Fibroblast of pulmonary artery (primary cell): ENCODE results near the gene ABHD2.
"Not testable (repeated sequence)": the region's sequence is repeated elsewhere in the genome, so short reads cannot be mapped to it uniquely, and the experiment has no call there.

Experiments
- DNase-seq: peaks from one replicate; pipeline ENCODE4 v3.0.0-alpha.2; 2010; ENCODE audit warnings: low read depth
- H3K4me3 ChIP-seq: replicated peaks from 2 replicates; pipeline ENCODE4 v1.5.1; 2011; ENCODE audit warnings: low read depth, mild to moderate bottlenecking, control low read depth, low read length, moderate library complexity
- CTCF ChIP-seq: IDR thresholded peaks from 2 replicates; pipeline ENCODE4 v1.5.1; 2011; ENCODE audit warnings: mild to moderate bottlenecking, control low read depth, low read length, inconsistent platforms; ENCODE audit errors: missing control alignments

The ABHD2 gene

GRCh38 chr15:89139613-89140499 is 51.6 kb downstream of the ABHD2 start:
- H3K4me3 ChIP-seq, result no peak overlapping the region
- TF ChIP-seq CTCF, result peak; percentile 37
- peak; percentile 35 for DNase-seq

- no peak overlapping the region for H3K4me3 ChIP-seq
- no peak for TF ChIP-seq CTCF
- no peak for DNase-seq
These were observed 52.3 kb downstream of the ABHD2 start for GRCh38 chr15:89140595-89140994.

GRCh38 chr15:89141159-89141558 is 52.9 kb downstream of the ABHD2 start:
- DNase-seq, H3K4me3 ChIP-seq: not testable (repeated sequence)

- TF ChIP-seq CTCF, result no peak
- no peak for DNase-seq
- H3K4me3 ChIP-seq, result no peak overlapping the region
These were observed 53.6 kb downstream of the ABHD2 start for GRCh38 chr15:89141885-89142284.

- TF ChIP-seq CTCF, result no peak
- no peak for DNase-seq
These were observed 54.2 kb downstream of the ABHD2 start for GRCh38 chr15:89142423-89142822.

GRCh38 chr15:89143503-89144162 is 55.4 kb downstream of the ABHD2 start:
- no peak overlapping the region for H3K4me3 ChIP-seq
- DNase-seq, result peak; percentile 95
- no peak for TF ChIP-seq CTCF

More at GRCh38 chr15:89142423-89142822, 54.2 kb downstream of the ABHD2 start:
- H3K4me3 ChIP-seq, result no peak overlapping the region

GRCh38 chr15:89144491-89144890 is 56.2 kb downstream of the ABHD2 start:
- H3K4me3 ChIP-seq, result no peak overlapping the region
- no peak for TF ChIP-seq CTCF
- DNase-seq, result no peak
